HepG2 (cell line): Measurements from ENCODE around the gene MGAT1. TPM values are rescaled to one million over a fixed set of nuclear protein-coding genes. Genes with fewer than 3 reads are reported as not detected.

Source experiments
- ATAC-seq: fragments of 200-7000 bp; cut with Tn5 transposase; 3 replicates; pipeline ENCODE4 v1.9.1; 2020; ENCODE audit warnings: mild to moderate bottlenecking, moderate library complexity
- BruUV-seq: library from RNA; stranded (reverse); fragments of 400-500 nt; replicated peaks from 2 replicates; lab custom pipeline; 2021; lab: Mats Ljungman, UMichigan
- CTCF ChIA-PET: fragments of 300-600 bp; formaldehyde crosslinking; extraction: SDS; loops from one replicate; lab custom pipeline; 2021; ENCODE audit warnings: low total read pairs, inconsistent platforms, low intra/inter-chr PET ratio; lab: Yijun Ruan, JAX
- POLR2A ChIA-PET: fragments of 350-600 bp; sonication (Branson Sonifier 250); formaldehyde crosslinking; loops from one replicate; lab custom pipeline; 2020; ENCODE audit warnings: antibody characterized with exemption, inconsistent platforms; lab: Yijun Ruan, JAX
- DNase-seq: peaks from one replicate; pipeline ENCODE4 v3.0.0-alpha.2; 2015; ENCODE audit warnings: low spot score
- FAIRE-seq: peaks from 3 replicates; lab custom pipeline; 2011; peaks lifted over from hg19 to GRCh38; lab: Jason Lieb, UNC
- H2AFZ ChIP-seq: one replicate; pipeline ENCODE4 v1.6.1; 2011; ENCODE audit warnings: low read length, inconsistent platforms
- H3K27ac ChIP-seq: fragments of 300-600 bp; 3 replicates; pipeline ENCODE4 v1.8.0; 2011; ENCODE audit warnings: mixed run types, mild to moderate bottlenecking, mixed read lengths, low read length, inconsistent platforms; ENCODE audit not compliant: insufficient read depth; ENCODE audit errors: extremely low read length
- H3K27me3 ChIP-seq, 2 experiments: fragments of 200-600 bp in 1 of 2; 2 replicates in 1 of 2; 3 replicates in 1 of 2; pipeline versions ENCODE4 v1.6.0 to v1.8.0; 2011; ENCODE audit warnings: low read length in 2 of 2, mild to moderate bottlenecking in 2 of 2, moderate library complexity in 2 of 2, inconsistent platforms in 1 of 2; ENCODE audit not compliant: insufficient read depth in 2 of 2, control insufficient read depth in 1 of 2
- H3K36me3 ChIP-seq, 2 experiments: fragments of 200-600 bp in 1 of 2; replicated peaks in 1 of 2; 2 replicates in 1 of 2; 3 replicates in 1 of 2; pipeline versions ENCODE4 v1.5.1 to v1.8.0; 2011; ENCODE audit warnings: low read length in 2 of 2, inconsistent platforms in 1 of 2; ENCODE audit not compliant: insufficient read depth in 2 of 2, control insufficient read depth in 1 of 2
- H3K4me1 ChIP-seq: 2 replicates; pipeline ENCODE4 v1.5.1; 2012; ENCODE audit warnings: low read length, inconsistent platforms; ENCODE audit not compliant: insufficient read depth
- H3K4me2 ChIP-seq: 2 replicates; pipeline ENCODE4 v1.6.0; 2011; ENCODE audit warnings: low read depth, low read length, inconsistent platforms
- H3K4me3 ChIP-seq, 3 experiments: fragments of 200-600 bp in 1 of 3; sonication (generic), shearing (Covaris generic) in 1 of 3; replicated peaks in 1 of 3; 2 replicates each; pipeline ENCODE4 v1.5.1; 2011 to 2016; ENCODE audit warnings: low read length in 3 of 3, inconsistent platforms in 2 of 3, low read depth in 2 of 3, mild to moderate bottlenecking in 2 of 3, control low read depth in 1 of 3, mixed read lengths in 1 of 3; ENCODE audit not compliant: insufficient read depth in 1 of 3
- H3K79me2 ChIP-seq: one replicate; pipeline ENCODE4 v1.6.1; 2011; ENCODE audit warnings: low read length, inconsistent platforms; ENCODE audit not compliant: insufficient read depth
- H3K9ac ChIP-seq: 2 replicates; pipeline ENCODE4 v1.6.0; 2011; ENCODE audit warnings: mild to moderate bottlenecking, low read depth, low read length, inconsistent platforms; ENCODE audit not compliant: insufficient read depth
- H3K9me3 ChIP-seq: 2 replicates; pipeline ENCODE4 v1.5.1; 2012; ENCODE audit warnings: mild to moderate bottlenecking, low read length
- H4K20me1 ChIP-seq: 2 replicates; pipeline ENCODE4 v1.6.0; 2011; ENCODE audit warnings: inconsistent platforms, mild to moderate bottlenecking, low read length, moderate library complexity; ENCODE audit not compliant: insufficient read depth
- FOXA3 ChIP-seq: IDR thresholded peaks from 2 replicates; pipeline ENCODE4 v1.6.1; 2016; ENCODE audit warnings: missing genetic modification reagents, missing compliant biosample characterization
- HMGA1 ChIP-seq: sonication (generic); formaldehyde crosslinking; conservative IDR thresholded peaks from 2 replicates; pipeline ENCODE4 v1.4.0; 2020; ENCODE audit warnings: missing genetic modification reagents
- MXI1 ChIP-seq: IDR thresholded peaks from 3 replicates; pipeline ENCODE4 v1.6.1; 2012; ENCODE audit warnings: low read depth, low read length, inconsistent platforms, borderline replicate concordance
- NFKB2 ChIP-seq: sonication (generic); formaldehyde crosslinking; IDR thresholded peaks from 2 replicates; pipeline ENCODE4 v1.4.0; 2020; ENCODE audit warnings: missing genetic modification reagents, borderline replicate concordance
- ZBTB40 ChIP-seq, 2 experiments: fragments of 450-650 bp in 1 of 2; sonication (generic) in 1 of 2; formaldehyde crosslinking in 1 of 2; IDR thresholded peaks; 2 replicates each; pipeline versions ENCODE4 v1.6.1 to v1.8.0; 2016 to 2022; ENCODE audit warnings: antibody characterized with exemption in 1 of 2, mild to moderate bottlenecking in 1 of 2, missing genetic modification reagents in 1 of 2
- ZNF577 ChIP-seq: sonication (generic); formaldehyde crosslinking; IDR thresholded peaks from 2 replicates; pipeline ENCODE4 v1.4.0; 2020; ENCODE audit warnings: mild to moderate bottlenecking, low read depth, missing genetic modification reagents, borderline replicate concordance
- ZNF619 ChIP-seq: sonication (generic); formaldehyde crosslinking; IDR thresholded peaks from 2 replicates; pipeline ENCODE4 v1.4.0; 2020; ENCODE audit warnings: mild to moderate bottlenecking, missing genetic modification reagents
- ZNF629 ChIP-seq: sonication (generic); formaldehyde crosslinking; conservative IDR thresholded peaks from 2 replicates; pipeline ENCODE4 v1.5.0; 2020; ENCODE audit warnings: missing genetic modification reagents
- ZNF678 ChIP-seq: sonication (generic); formaldehyde crosslinking; IDR thresholded peaks from 2 replicates; pipeline ENCODE4 v1.4.0; 2020; ENCODE audit warnings: mild to moderate bottlenecking, missing genetic modification reagents
- ZNF792 ChIP-seq: IDR thresholded peaks from 2 replicates; pipeline ENCODE4 v1.6.1; 2016
- WGBS: methylation state at CpG from one replicate; pipeline ENCODE4 v1.1.6; 2017; ENCODE audit warnings: low lambda C conversion rate; 5-methylcytosine and 5-hydroxymethylcytosine counted together
- in situ Hi-C: cut with HindIII; loops from 2 replicates; pipeline ENCODE4 v1.10.0; 2017; ENCODE audit warnings: low pct_unique_long_range_greater_than_20kb; ENCODE audit not compliant: extremely low pct_ligation_motif_present
- intact Hi-C: fragments of 100-400 bp; cut with micrococcal nuclease; formaldehyde crosslinking; loops from one replicate; pipeline ENCODE4 v1.10.0; 2022; ENCODE audit not compliant: unreplicated experiment
- polyA plus RNA-seq, 8 experiments: library from polyadenylated mRNA; depleted of rRNA in 3 of 8; stranded (reverse) in 7 of 8; unstranded in 1 of 8; fragments of >200 nt; fragmentation: Illumina TruSeq in 4 of 8; extraction: Trizol in 4 of 8; gene quantifications; 2 replicates each; pipeline versions ENCODE4 v1.2.1 to v1.2.3, GENCODE V29; 2011 to 2016; ENCODE audit warnings: low read depth in 4 of 8, missing spikeins in 1 of 8, mixed read lengths in 1 of 8; ENCODE audit not compliant: insufficient read depth in 1 of 8
- total RNA-seq, 5 experiments: library from RNA; depleted of rRNA; stranded (reverse); fragments of >200 nt; fragmentation: Illumina TruSeq; extraction: Trizol; gene quantifications; 2 replicates each; pipeline ENCODE4 v1.2.3, GENCODE V29; 2016; ENCODE audit warnings: low read depth in 1 of 5

The MGAT1 gene
- total and polyA plus RNA-seq, 2 of the 13 experiments (the other 11 are each of a cell fraction or from before 2014, with no cell fraction given): 50.1 to 55.3 TPM

- POLR2A ChIA-PET: interaction anchor here (0.9 kb wide), 1 partner anchor 11 kb away, joined by 4 read pairs; no protein-coding TSS in a partner anchor
- Histone ChIP-seq H2AFZ (no peak overlapping the region), H3K9ac (no peak overlapping the region), H4K20me1 (no peaks in the 10 kb centered on the region), H3K79me2 (no peaks in the 10 kb centered on the region), H3K4me1 (peaks cover 44% of the 10 kb centered on the region), H3K27me3 (peaks cover 0 to 1% of the 10 kb centered on the region in 2 experiments; a peak in 2 of 5 replicates), H3K27ac (no peak overlapping the region), H3K9me3 (no peaks in the 10 kb centered on the region), H3K4me2 (no peak overlapping the region), H3K36me3 (no peaks in the 10 kb centered on the region), H3K4me3 (no peak overlapping the region)
- BruUV-seq: no TSS peak
- DNase-seq (no peak), FAIRE-seq (no peak), ATAC-seq (no peak)
- intact Hi-C loops (no loop called here), in situ Hi-C loops (no loop called here)
- WGBS: 56% methylated on average over 4 of the region's 4 CpGs
- no peak for TF ChIP-seq ZNF792 (CRISPR knock-in tag)
- no peak for TF ChIP-seq FOXA3
- TF ChIP-seq ZNF629 (CRISPR knock-in tag): peak; percentile 73
- no peak for TF ChIP-seq ZNF678 (CRISPR knock-in tag)
- TF ChIP-seq NFKB2 (CRISPR knock-in tag): no peak
- CTCF ChIA-PET: no interaction called here
Measured at GRCh38 chr5:180821538-180821937, 18.9 kb upstream of the MGAT1 start.

- H3K27ac ChIP-seq: no peak overlapping the region
- CTCF ChIA-PET: no interaction called here
- H3K9ac ChIP-seq: no peak overlapping the region
- FAIRE-seq (no peak), ATAC-seq (no peak), DNase-seq (no peak)
- POLR2A ChIA-PET: interaction anchor here (0.9 kb wide), 1 partner anchor 10 kb away, joined by 4 read pairs; no protein-coding TSS in a partner anchor
- H4K20me1 ChIP-seq: no peaks in the 10 kb centered on the region
- in situ Hi-C loops: no loop called here
- H3K36me3 ChIP-seq: no peaks in the 10 kb centered on the region
- H3K79me2 ChIP-seq: no peaks in the 10 kb centered on the region
- H3K4me1 ChIP-seq: peaks cover 39% of the 10 kb centered on the region
- WGBS: 41% methylated on average over 3 of the region's 3 CpGs
- no peak overlapping the region; the same call in 1 of the 2 replicates for H3K4me2 ChIP-seq
- intact Hi-C loops: no loop called here
- BruUV-seq: no TSS peak
- no peak overlapping the region for H2AFZ ChIP-seq
- no peaks in the 10 kb centered on the region for H3K9me3 ChIP-seq
- peaks cover 0 to 1% of the 10 kb centered on the region in 2 experiments; a peak in 2 of 5 replicates for H3K27me3 ChIP-seq
- no peak overlapping the region for H3K4me3 ChIP-seq
- TF ChIP-seq ZNF577 (no peak), MXI1 (no peak), ZNF619 (CRISPR knock-in tag) (no peak), HMGA1 (CRISPR knock-in tag) (no peak), ZBTB40 (IDR thresholded peaks at IDR 0.05) (no peak), ZBTB40 (CRISPR knock-in tag; IDR thresholded peaks at IDR 0.05) (no peak)
Measured at GRCh38 chr5:180820788-180821321, 18.2 kb upstream of the MGAT1 start.
